CD4-positive, alpha-beta T cell treated with Interleukin-12 subunit alpha and Interleukin-12 subunit beta, for 1 hour (primary cell): ENCODE measurements around the gene GPR162.

Source experiments
- DNase-seq: peaks from one replicate; pipeline ENCODE4 v3.0.0-alpha.2; 2020

The GPR162 gene

DNA sequence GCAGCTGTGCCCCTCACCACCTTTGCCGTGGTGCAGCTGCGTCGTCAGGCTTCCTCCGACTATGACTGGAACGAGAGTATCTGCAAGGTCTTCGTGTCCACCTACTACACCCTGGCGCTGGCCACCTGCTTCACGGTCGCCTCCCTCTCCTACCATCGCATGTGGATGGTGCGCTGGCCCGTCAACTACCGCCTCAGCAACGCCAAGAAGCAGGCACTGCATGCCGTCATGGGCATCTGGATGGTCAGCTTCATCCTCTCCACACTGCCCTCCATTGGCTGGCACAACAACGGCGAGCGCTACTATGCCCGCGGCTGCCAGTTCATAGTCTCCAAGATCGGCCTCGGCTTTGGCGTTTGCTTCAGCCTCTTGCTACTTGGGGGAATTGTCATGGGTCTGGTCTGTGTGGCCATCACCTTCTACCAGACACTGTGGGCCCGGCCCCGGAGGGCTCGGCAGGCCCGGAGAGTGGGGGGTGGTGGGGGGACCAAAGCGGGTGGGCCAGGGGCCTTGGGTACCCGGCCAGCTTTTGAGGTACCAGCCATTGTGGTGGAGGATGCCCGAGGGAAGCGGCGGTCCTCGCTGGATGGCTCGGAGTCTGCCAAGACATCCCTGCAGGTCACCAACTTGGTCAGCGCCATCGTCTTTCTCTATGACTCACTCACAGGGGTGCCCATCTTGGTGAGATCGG lies 2.6 kb downstream of the GPR162 start:
- no peak for DNase-seq

DNA sequence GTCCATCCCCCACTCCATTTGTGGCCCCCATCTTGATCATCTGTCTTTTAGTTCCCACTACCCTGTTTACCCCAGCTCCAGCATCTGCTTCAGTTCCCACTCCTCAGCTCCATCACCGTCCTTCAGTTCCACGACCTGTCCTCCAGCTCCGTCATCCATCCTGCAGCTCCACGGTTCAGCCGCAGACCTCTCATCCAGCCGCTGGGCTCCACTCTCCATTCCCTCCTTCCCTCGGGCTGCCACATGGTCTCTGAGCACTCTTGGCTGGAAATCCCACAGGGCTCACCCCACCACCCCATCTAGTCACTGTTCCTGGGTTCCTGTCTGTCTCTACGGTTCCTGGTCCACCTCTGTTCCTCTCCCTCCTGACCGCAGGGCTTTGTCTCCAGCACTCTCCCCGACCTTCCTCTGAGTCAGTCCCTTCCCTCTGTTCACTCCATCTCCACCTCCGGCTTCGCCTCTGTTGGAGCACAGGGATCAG lies 3.3 kb downstream of the GPR162 start:
- no peak for DNase-seq

GRCh38 chr12:6825398-6826124 lies 3.9 kb downstream of the GPR162 start:
- DNase-seq, result peak; percentile 81

DNA sequence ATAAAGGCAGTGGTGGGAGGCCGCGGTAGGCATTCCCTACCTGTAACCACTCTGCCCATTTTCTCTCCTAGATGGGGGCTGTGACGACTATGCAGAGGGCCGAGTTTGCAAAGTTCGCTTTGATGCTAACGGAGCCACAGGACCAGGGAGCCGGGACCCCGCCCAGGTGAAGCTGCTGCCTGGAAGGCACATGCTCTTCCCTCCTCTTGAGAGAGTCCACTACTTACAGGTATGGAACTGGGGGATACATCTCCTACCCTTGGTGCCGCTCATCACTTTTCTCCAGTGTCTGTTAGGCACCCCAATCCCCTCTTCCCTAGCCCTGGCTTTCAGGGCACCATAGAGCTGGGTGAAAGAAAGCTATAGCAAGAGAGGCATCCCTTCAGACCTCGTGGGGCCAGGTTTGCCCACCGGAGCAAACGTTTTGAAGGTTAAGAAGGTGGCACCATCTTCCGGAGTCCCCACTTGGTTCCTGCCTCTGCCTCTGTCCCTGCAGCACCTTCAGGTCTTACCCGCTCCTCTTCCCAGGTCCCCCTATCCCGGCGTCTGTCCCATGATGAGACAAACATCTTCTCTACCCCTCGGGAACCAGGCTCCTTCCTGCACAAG lies 4.6 kb downstream of the GPR162 start:
- no peak for DNase-seq

GRCh38 chr12:6826734-6827436 lies 5.3 kb downstream of the GPR162 start:
- DNase-seq, result no peak

GRCh38 chr12:6827437-6827911 lies 5.9 kb downstream of the GPR162 start:
- peak; percentile 38 for DNase-seq

GRCh38 chr12:6827982-6828780 lies 6.6 kb downstream of the GPR162 start, which contains the start of gene P3H3:
P3H3 (plus strand) TSS chr12:6828407; CDS start chr12:6828441, 34 bp downstream.
- DNase-seq, result no peak

DNA sequence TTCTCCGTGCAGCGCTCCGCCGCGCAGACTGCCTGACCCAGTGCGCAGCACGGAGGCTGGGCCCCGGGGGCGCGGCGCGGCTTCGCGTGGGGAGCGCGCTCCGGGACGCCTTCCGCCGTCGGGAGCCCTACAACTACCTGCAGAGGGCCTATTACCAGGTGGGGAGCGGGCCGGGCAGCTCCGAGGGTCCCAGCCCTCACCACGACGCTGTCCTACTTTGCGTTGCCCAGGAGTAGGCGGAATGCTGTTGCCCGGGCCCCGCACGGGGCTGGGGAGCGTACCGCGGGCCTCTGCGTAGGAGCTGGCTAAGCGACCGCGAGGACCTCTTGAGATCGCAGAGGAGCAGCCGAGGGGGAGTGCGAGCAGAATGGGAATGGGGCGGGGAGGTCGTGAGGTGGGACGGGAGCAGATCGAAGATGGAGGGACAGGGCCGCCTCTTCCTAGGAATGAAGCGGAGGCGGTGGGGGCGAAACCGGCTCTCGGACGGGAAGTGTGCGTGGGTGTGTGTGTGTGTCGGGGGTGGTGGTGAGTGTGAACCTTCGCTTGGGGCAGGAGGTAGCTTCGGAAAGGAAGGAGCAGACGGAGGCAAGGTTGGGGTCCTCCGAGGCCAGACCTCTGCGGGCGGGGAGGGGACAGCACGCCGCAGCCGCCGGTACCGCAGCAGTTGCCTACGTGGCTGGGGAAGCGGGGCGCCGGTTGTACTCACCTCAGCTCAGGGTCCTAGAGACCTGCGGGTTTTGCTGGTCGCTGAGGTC lies 7.3 kb downstream of the GPR162 start:
- peak; percentile 37 for DNase-seq

DNA sequence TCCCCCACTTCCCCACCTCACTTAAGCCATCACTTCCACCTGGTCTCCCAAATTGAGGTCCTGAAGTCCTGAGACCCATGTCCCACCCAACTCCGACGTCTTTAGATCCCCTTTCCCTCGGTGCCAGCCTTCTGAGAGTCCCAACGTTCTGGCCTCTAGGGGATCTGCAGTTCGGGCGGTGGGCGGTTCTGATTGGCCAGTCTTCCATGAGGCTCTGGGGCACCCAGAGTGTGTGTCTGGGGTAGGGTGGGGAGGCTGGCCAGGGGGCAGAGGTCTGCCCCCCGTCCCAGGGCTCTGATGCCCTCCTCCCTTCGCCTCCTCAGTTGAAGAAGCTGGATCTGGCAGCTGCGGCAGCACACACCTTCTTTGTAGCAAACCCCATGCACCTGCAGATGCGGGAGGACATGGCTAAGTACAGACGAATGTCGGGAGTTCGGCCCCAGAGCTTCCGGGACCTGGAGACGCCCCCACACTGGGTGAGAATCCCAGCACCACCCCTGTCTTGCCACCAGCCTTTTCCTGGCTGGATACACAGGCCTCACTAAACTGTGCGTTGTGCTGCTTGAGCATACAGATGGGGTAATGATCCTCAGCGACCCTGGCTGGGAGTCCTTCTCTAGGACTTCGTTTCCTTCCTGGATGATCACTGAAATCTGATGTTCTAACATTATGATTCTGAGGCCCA lies 8.1 kb downstream of the GPR162 start:
- DNase-seq, result no peak

GRCh38 chr12:6830286-6830890 lies 8.8 kb downstream of the GPR162 start:
- no peak for DNase-seq

- DNase-seq, result no peak
Measured at GRCh38 chr12:6830999-6831398, 9.4 kb downstream of the GPR162 start.

DNA sequence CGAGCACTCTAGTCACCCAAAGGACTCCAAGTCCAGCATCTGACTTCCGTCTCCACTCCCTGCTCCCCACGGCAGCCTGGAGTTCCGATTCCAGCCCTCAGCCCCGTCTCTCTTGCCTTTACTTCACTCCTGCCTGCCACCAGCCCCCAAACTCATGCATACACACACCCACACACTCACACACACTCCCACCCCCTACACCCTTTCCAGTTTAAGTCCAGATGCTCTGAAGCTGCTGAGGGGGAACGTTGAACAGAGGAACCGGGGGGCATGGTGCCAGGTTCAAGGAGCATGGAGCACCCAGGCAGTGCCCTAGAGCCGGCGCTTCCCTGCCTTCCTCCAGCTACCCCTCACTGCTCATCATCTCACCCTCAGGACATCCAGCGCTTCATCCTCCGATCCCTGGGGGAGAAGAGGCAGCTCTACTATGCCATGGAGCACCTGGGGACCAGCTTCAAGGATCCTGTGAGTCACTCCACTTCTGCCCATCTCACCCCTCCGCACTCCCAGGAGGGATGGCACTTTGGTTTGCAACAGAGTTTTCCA lies 9.9 kb downstream of the GPR162 start:
- no peak for DNase-seq

- DNase-seq, result no peak
Measured at GRCh38 chr12:6832125-6832524, 10.5 kb downstream of the GPR162 start.

DNA sequence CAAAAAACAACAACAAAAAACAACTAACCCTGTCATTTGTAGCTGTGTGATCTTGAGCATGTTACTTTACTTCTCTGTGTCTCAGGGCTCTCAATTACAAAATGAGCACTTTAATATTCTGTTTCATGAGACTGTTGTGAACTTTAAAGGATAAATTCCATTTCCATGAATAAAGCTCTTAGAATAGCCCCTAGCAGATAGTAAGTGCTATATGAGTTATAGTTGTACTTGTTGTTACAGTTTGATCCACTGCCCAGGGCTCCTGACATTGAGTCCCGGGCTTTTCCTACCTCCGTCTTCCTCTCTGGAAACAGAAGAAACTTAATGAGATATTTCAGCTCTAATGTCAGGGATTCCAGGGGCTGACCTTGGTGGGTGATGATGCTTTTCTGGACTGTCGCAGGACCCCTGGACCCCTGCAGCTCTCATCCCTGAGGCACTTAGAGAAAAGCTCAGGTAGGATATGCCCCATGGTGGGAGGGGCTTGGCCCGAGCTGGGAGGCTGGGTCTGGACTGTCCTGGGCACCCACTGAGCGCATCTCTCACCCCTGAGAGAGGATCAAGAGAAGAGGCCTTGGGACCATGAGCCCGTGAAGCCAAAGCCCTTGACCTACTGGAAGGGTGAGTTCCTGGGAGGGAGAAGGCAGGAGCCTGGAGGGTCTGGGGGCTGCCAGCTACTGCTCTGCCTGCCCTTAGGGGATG lies 11.7 kb downstream of the GPR162 start:
- DNase-seq, result no peak

DNA sequence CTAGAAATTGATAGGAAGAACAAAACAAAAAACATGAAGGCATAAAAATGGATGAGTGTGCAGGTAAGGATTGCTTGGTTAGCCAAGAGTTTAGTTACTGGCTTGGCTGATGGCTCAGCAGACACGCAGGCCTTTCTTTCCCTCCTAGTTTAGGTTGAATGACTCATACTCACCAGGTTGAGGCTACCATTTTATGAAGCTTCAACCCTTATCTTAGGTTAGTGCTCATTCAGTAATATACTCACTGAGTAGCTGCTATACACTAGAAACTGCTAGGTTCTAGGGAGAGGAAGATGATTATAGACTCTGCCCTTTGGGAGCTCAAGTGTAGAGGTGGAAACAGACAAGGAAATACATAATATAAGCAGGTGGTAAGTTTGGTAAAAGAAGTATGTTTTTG lies 12.6 kb downstream of the GPR162 start:
- no peak for DNase-seq

DNA sequence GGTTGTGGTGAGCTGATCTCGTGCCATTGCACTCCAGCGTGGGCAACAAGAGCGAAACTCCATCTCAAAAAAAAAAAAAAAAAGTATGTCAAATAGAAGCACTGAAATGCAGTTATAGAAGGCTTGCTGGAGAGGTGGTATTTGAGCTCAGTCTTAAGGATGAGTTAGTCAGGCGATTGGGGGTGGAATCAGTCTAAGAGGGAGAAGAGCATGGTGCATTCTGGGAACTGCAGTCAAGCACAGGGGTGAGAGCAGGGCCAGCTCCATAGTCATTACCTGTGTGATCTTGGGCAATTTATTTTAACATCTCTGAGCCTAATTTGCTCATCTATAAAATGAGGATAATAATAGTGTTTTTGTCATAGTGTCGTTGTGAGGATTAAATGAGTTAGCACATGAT lies 13.3 kb downstream of the GPR162 start:
- DNase-seq, result no peak

DNA sequence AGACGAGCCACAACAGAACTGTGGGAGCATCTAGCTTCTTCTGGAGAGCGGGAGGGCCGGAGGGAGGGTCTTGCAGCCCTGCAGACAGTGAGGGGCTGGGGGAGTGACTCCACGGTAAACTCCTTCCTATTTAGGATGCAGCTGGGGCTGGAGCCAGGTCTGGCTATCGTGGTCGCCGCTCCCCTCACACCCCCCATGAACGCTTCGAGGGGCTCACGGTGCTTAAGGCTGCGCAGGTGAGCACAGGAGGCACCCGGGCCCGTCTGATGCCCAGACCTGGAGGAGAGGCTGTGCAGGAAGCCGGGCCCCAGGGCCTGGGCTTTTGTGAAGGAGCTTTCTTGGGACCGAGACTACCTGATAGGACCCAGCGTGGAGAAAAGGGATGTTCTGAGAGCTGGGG lies 15.2 kb downstream of the GPR162 start:
- DNase-seq, result no peak

DNA sequence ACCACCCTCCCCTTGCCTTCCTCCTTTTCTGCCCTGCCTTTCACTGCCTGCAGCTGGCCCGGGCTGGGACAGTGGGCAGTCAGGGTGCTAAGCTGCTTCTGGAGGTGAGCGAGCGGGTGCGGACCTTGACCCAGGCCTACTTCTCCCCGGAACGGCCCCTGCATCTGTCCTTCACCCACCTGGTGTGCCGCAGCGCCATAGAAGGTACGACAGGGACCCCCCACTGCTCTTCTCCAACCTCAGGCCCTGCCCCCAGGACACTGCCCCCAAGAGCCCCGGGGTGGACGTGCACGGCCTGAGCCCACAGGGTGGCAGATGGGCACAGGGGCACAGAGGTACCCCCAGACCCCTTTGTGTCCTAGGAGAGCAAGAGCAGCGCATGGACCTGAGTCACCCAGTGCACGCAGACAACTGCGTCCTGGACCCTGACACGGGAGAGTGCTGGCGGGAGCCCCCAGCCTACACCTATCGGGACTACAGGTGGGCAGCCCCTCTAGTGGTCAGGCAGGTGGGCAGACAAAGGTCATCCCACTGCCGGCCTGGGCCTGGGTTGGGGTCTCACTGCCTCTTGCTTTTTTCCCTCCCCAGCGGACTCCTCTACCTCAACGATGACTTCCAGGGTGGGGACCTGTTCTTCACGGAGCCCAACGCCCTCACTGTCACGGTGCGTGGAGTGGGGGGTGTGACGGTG lies 15.9 kb downstream of the GPR162 start:
- DNase-seq, result no peak

DNA sequence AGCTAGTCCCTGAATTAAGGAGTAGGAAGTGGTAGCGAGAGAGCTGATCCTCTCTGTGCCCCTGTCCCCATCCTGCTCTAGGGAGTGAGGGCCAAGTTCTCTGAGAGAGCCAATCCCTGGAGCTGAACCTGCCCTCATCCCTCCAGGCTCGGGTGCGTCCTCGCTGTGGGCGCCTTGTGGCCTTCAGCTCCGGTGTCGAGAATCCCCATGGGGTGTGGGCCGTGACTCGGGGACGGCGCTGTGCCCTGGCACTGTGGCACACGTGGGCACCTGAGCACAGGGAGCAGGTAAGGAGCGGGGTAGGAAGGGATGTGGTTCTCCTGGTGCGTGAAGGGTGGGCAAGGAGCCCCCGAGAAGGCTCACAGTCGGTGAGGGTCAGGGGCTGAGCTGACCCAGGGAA lies 17.2 kb downstream of the GPR162 start:
- no peak for DNase-seq
